ENCODE data around the gene ALOXE3.
"Not testable (repeated sequence)": the region's sequence is repeated elsewhere in the genome, so short reads cannot be mapped to it uniquely, and the experiment has no call there.

ALOXE3 gene

GRCh38 chr17:8080799-8081219, 37.5 kb downstream of the ALOXE3 start:
- no peak overlapping the region for H3K4me3 ChIP-seq (ENCODE audit: low read depth, low read length)
- no peak for DNase-seq (ENCODE audit: low read depth, low spot score)
- CTCF ChIA-PET = interaction anchor here (1.0 to 17.0 kb wide), 7 partner anchors 9 to 89 kb away, joined by 3 to 216 read pairs (median 132); partner anchors contain the start of genes ALOX12B and ALOXE3

GRCh38 chr17:8080208-8080798, 38.0 kb downstream of the ALOXE3 start:
- DNase-seq (ENCODE audit: low read depth, low spot score) = no peak
- TF ChIP-seq CTCF (IDR thresholded peaks at IDR 0.05; ENCODE audit: insufficient read depth, low read length, missing control alignments) = no peak
- ChIA-PET POLR2A (no interaction called here), CTCF (interaction anchor here (1.0 to 17.0 kb wide), 9 partner anchors 10 to 89 kb away, joined by 3 to 216 read pairs (median 26); partner anchors contain the start of genes ALOX12B and ALOXE3)
- no peak overlapping the region for H3K4me3 ChIP-seq (ENCODE audit: low read depth, low read length)

More at GRCh38 chr17:8080799-8081219, 37.5 kb downstream of the ALOXE3 start:
- POLR2A ChIA-PET = no interaction called here
- TF ChIP-seq CTCF (IDR thresholded peaks at IDR 0.05; ENCODE audit: insufficient read depth, low read length, missing control alignments) = no peak

- peak; percentile 88 for TF ChIP-seq CTCF (IDR thresholded peaks at IDR 0.05; ENCODE audit: insufficient read depth, low read length, missing control alignments)
- peak overlapping the region; percentile 55 for H3K4me3 ChIP-seq (ENCODE audit: low read depth, low read length)
- DNase-seq (ENCODE audit: low read depth, low spot score) = no peak
- POLR2A ChIA-PET = interaction anchor here (0.7 kb wide), 1 partner anchor 12 kb away, joined by 3 read pairs; no protein-coding TSS in a partner anchor
- CTCF ChIA-PET = interaction anchor here (0.6 to 17.0 kb wide), 14 partner anchors 10 to 298 kb away, joined by 3 to 216 read pairs (median 3); partner anchors contain the start of genes ALOX12B, ALOXE3 and AURKB
These were observed 38.8 kb downstream of the ALOXE3 start for GRCh38 chr17:8079291-8080207.

- H3K4me3 ChIP-seq (ENCODE audit: low read depth, low read length); POLR2A ChIA-PET; DNase-seq (ENCODE audit: low read depth, low spot score): not testable (repeated sequence)
- CTCF ChIA-PET = interaction anchor here (1.3 to 17.0 kb wide), 6 partner anchors 8 to 39 kb away, joined by 3 to 216 read pairs (median 148); partner anchors contain the start of genes ALOX12B and ALOXE3
These were observed 40.4 kb downstream of the ALOXE3 start for GRCh38 chr17:8077939-8078338.

- TF ChIP-seq CTCF (IDR thresholded peaks at IDR 0.05; ENCODE audit: insufficient read depth, low read length, missing control alignments) = no peak
- no peak overlapping the region for H3K4me3 ChIP-seq (ENCODE audit: low read depth, low read length)
- CTCF ChIA-PET = interaction anchor here (1.2 to 12.4 kb wide), 7 partner anchors 7 to 224 kb away, joined by 3 to 233 read pairs (median 132); partner anchors contain the start of genes ALOX12B and ALOXE3
- POLR2A ChIA-PET = no interaction called here
- no peak for DNase-seq (ENCODE audit: low read depth, low spot score)
These were observed 41.6 kb downstream of the ALOXE3 start for GRCh38 chr17:8076502-8077266.
